Lower lobe of right lung (tissue), 2 donors: Measurements from ENCODE around the gene ETS1. TPM values are rescaled to one million over a fixed set of nuclear protein-coding genes. Genes with fewer than 3 reads are reported as not detected.

ENCODE experiments used
- ATAC-seq, 2 donors: fragments of 200-7000 bp; cut with Tn5 transposase; one replicate each; pipeline ENCODE4 v1.9.1; 2020 to 2022; ENCODE audit warnings: mild to moderate bottlenecking in 2 of 2, moderate library complexity in 2 of 2
- DNase-seq: peaks from one replicate; pipeline ENCODE4 v3.0.0-alpha.2; 2020
- H3K27ac ChIP-seq: fragments of 200-600 bp; one replicate; pipeline ENCODE4 v1.8.0; 2022
- H3K27me3 ChIP-seq: fragments of 200-600 bp; one replicate; pipeline ENCODE4 v1.8.0; 2022; ENCODE audit warnings: low read depth
- H3K36me3 ChIP-seq: fragments of 200-600 bp; one replicate; pipeline ENCODE4 v1.8.0; 2022; ENCODE audit warnings: mild to moderate bottlenecking
- H3K4me1 ChIP-seq: fragments of 200-600 bp; one replicate; pipeline ENCODE4 v1.8.0; 2022
- H3K4me3 ChIP-seq: fragments of 200-600 bp; one replicate; pipeline ENCODE4 v1.8.0; 2022; ENCODE audit warnings: mild to moderate bottlenecking
- H3K9me3 ChIP-seq: fragments of 200-600 bp; one replicate; pipeline ENCODE4 v1.8.0; 2022
- CTCF ChIP-seq: fragments of 200-600 bp; IDR thresholded peaks from one replicate; pipeline ENCODE4 v1.8.0; 2022; ENCODE audit warnings: antibody characterized with exemption, mild to moderate bottlenecking
- intact Hi-C: fragments of 100-400 bp; cut with DNase I; formaldehyde crosslinking; loops from one replicate; pipeline ENCODE4 v1.11.0; 2022
- total RNA-seq: library from RNA; stranded (reverse); fragmentation: NEBNext Ultra II Directional; extraction: Animal tissue kit (Norgen Biotek cat#: 25700); gene quantifications from one replicate; pipeline ENCODE4 v1.2.1, GENCODE V29; 2021
- donor health status: DM: no; HTN: yes; CAD: no; lungs with severe emphysema.

The ETS1 gene
- total RNA-seq, 1 donor from 2014 or later: 123 TPM

- Histone ChIP-seq H3K27ac (no peak overlapping the region), H3K4me3 (no peak overlapping the region), H3K36me3 (peaks cover 6% of the 10 kb centered on the region), H3K9me3 (no peaks in the 10 kb centered on the region), H3K4me1 (peaks cover 99% of the 10 kb centered on the region), H3K27me3 (no peaks in the 10 kb centered on the region)
- ATAC-seq: no peak
- no peak for TF ChIP-seq CTCF
- intact Hi-C loops: no loop called here
- DNase-seq: no peak
Observed at GRCh38 chr11:128503245-128503991, 83.9 kb downstream of the ETS1 start.

GRCh38 chr11:128502726-128503125 is 84.6 kb downstream of the ETS1 start:
- intact Hi-C loops: no loop called here
- Histone ChIP-seq H3K27me3 (no peaks in the 10 kb centered on the region), H3K27ac (peak overlapping the region; percentile 42), H3K9me3 (no peaks in the 10 kb centered on the region), H3K4me1 (peaks cover 99% of the 10 kb centered on the region), H3K36me3 (peaks cover 6% of the 10 kb centered on the region), H3K4me3 (no peak overlapping the region)
- DNase-seq (no peak), ATAC-seq (no peak)
- no peak for TF ChIP-seq CTCF

- peak overlapping the region; percentile 42 for H3K27ac ChIP-seq
- peaks cover 99% of the 10 kb centered on the region for H3K4me1 ChIP-seq
- peaks cover 6% of the 10 kb centered on the region for H3K36me3 ChIP-seq
- no peak for TF ChIP-seq CTCF
- intact Hi-C loops: no loop called here
- DNase-seq (no peak), ATAC-seq (peak in 1 of 2 donors; percentile 34)
- H3K27me3 ChIP-seq: no peaks in the 10 kb centered on the region
- no peak overlapping the region for H3K4me3 ChIP-seq
- H3K9me3 ChIP-seq: no peaks in the 10 kb centered on the region
Observed at GRCh38 chr11:128501632-128502549, 85.5 kb downstream of the ETS1 start.

GRCh38 chr11:128501008-128501407 is 86.3 kb downstream of the ETS1 start:
- DNase-seq (no peak), ATAC-seq (no peak)
- TF ChIP-seq CTCF: no peak
- no peaks in the 10 kb centered on the region for H3K27me3 ChIP-seq
- peaks cover 5% of the 10 kb centered on the region for H3K36me3 ChIP-seq
- no peak overlapping the region for H3K4me3 ChIP-seq
- H3K4me1 ChIP-seq: peaks cover 99% of the 10 kb centered on the region
- no peaks in the 10 kb centered on the region for H3K9me3 ChIP-seq
- H3K27ac ChIP-seq: no peak overlapping the region
- intact Hi-C loops: no loop called here

GRCh38 chr11:128500493-128500892 is 86.9 kb downstream of the ETS1 start:
- no peak for TF ChIP-seq CTCF
- Histone ChIP-seq H3K27me3 (no peaks in the 10 kb centered on the region), H3K27ac (no peak overlapping the region), H3K9me3 (no peaks in the 10 kb centered on the region), H3K4me3 (no peak overlapping the region), H3K4me1 (peaks cover 99% of the 10 kb centered on the region), H3K36me3 (no peaks in the 10 kb centered on the region)
- intact Hi-C loops: no loop called here
- ATAC-seq (no peak), DNase-seq (no peak)
